GM19438 (cell line): ENCODE measurements around the gene ICA1.

ENCODE experiments used
- ATAC-seq: cut with Tn5 transposase; IDR thresholded peaks from one replicate; pipeline ENCODE4 v1.9.1; 2021; ENCODE audit warnings: low read depth; ENCODE audit not compliant: unreplicated experiment

ICA1 gene

DNA sequence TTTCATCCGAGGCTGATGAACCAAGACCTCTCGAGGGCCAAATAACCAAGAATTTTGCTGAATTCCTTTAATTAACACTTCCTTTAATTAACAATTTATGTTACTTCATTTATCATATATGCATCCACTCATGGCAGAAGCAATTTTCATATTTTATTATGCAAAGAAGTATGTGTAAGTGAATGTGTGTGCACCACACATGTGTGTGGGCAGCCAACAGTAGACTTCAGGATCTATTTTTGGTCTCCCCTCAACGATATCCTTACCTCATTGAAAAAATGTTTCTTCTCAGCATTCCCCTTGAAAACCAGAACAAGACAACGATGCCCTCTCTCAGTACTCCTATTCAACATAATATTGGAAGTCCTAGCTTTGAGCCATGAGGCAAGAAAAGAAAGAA is 96.8 kb downstream of the ICA1 start:
- ATAC-seq = no peak

- ATAC-seq = no peak
Measured at GRCh38 chr7:8162181-8162580, 99.8 kb downstream of the ICA1 start.

GRCh38 chr7:8161364-8161828 is 100.6 kb downstream of the ICA1 start:
- ATAC-seq = no peak

- ATAC-seq = no peak
Measured at GRCh38 chr7:8160779-8161345, 101.1 kb downstream of the ICA1 start.

DNA sequence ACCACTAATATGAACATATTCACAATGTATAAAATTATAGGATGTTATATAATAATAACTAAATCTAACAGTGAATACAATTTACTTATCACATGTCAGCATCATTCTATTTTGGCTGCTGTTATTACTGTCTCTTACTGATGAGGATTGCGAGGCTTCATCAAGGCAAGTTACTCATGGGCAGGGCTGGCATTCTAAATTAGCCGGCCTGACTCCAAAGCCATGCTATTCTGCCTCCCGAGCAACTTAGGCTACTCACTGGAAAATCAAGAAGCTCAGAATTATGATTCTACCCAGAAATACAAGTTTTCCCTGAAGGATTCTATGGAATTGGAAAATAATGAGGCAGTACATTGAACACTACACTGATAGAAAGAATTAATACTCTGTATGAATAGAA is 101.7 kb downstream of the ICA1 start:
- ATAC-seq = no peak

GRCh38 chr7:8159595-8159994 is 102.4 kb downstream of the ICA1 start:
- ATAC-seq = no peak

GRCh38 chr7:8157296-8157695 is 104.7 kb downstream of the ICA1 start:
- no peak for ATAC-seq

DNA sequence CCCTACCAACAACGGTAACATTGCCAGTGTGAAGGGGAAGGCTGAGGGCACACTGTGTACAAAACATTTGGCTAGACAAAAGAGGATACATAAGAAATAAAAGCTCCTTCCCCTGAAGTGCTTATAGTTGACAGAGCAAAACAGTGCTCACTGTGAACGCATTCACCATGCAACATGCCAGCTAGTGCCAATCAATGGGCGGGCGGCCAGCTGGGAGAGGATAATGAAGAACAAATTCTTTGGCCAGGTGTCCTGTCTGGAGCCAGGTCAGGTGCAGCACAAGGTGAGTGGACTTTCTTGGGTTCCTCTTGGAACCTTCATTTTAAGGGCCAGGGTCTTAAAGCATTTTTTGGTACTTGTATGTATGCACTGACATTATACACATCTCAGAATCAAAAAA is 106.1 kb downstream of the ICA1 start:
- no peak for ATAC-seq

DNA sequence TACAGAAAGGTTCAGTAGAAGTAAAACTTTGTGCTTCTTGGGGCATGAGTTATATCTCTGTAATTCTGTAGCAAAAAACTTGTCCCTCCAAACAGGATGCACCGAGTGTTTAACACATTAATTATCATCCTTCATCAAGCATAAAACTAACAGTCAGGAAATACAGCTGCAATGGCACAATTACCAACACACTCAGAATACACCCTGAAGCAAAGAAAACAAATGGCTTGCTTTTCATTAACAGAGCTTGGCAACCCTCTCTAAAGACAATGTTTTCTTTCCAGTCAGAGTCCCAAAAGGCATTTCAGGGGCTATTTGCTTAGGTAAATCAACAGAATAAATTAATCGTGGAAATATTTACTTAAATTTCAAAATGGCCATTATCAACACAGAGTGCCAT is 107.7 kb downstream of the ICA1 start:
- ATAC-seq = no peak

DNA sequence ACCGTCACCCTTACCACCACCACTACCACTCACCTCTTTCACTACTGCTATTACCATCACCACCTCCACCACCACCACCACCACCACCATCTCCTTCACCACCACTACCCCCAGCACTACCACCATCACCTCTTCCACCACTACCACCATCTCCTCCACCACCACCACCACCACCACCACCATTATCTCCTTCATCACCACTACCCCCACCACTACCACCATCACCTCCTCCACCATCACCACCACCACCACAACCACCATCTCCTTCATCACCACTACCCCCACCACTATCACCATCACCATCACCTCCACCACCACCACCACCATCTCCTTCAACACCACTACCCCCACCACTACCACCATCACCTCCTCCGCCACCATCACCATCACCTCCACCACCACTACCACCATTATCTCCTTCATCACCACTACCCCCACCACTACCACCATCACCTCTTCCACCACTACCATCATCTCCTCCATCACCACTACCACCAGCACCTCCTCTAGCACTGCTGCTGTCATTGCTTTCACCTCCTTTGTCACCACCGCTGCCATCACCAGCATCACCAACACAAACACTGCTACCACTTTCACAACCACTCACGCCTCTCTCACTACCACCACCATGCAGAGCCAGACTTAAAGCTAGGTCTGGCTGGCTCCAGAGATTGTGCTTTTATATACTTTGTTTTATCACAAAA is 109.3 kb downstream of the ICA1 start:
- ATAC-seq = no peak

DNA sequence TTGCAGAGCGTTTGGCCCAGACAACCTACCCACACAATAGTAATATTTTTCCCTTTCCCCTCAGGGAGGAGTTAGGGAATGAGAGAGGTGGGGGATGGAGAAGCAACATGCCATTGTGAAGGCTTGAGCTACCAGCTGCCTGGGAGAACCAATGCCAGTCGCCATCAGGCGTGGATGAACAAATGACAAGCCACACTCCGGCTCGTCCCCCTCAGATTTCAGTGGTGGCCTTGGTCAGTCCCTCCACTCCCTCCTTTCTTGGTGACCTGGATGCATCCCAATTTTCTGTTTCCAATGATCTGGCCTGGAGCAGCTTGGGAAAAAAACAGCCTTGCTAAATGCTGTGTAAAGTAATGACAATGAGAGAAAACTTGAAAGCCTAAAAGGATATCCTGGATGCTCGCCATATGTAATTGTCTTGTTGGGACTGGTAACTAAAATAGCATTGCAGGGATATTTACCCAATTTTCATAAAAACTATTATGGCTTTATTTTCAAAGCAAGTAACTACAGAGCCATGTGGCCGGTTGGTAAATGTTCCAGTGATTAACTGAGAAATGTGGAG is 110.7 kb downstream of the ICA1 start:
- ATAC-seq = no peak

DNA sequence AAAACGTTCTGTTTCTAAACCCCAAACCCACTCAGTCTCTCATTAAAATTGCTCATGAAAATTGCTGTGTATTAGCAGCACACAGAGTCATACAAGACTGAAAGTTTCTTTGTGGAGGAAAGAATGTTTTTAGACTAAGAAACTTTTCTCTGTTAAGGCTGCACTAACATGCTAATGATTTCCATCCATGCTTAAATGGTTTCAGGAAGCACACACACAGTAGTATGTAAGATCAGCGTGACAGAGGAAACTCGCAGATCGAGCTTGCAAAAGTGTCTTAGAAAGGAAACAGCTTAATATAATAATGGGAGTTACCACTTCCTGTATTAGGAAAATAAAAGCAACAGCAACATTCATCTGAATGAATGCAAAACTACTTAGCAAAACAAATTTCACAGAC is 112.7 kb downstream of the ICA1 start:
- no peak for ATAC-seq

DNA sequence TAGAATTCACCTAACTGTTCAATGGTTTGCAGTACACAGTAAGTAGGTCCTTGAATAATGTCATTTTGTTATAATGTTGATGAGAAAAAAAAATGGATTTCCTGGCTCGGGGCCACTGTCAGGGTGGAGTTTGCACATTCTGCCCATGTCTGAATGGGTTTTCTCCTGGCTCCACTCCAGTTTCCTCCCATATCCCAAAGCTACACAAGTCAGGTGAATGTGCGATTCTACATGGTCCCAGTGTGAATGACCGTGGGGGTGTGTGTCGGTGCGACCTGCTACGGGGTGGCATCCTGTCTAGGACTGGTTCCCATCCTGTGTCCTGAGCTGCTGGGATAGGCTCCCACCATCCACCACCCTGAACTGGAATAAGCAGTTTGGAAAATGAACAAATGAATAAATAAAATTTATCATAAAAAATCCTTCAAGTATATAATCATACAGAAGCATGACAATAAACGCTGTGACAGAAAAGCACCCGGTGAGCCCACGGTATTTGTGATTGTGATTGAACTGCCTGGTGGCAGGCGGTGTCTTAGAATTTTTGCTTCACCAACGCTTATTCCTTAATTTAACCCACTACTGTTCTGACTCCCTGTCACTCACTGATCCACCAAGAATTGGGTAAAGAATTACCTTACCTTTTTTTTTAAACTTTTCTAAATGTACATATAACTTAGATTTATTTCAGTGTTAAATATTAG is 114.1 kb downstream of the ICA1 start:
- no peak for ATAC-seq

- ATAC-seq = no peak
Measured at GRCh38 chr7:8146788-8147413, 115.1 kb downstream of the ICA1 start.

GRCh38 chr7:8146106-8146787 is 115.7 kb downstream of the ICA1 start:
- ATAC-seq = no peak

- ATAC-seq = no peak
Measured at GRCh38 chr7:8144856-8145255, 117.1 kb downstream of the ICA1 start.

DNA sequence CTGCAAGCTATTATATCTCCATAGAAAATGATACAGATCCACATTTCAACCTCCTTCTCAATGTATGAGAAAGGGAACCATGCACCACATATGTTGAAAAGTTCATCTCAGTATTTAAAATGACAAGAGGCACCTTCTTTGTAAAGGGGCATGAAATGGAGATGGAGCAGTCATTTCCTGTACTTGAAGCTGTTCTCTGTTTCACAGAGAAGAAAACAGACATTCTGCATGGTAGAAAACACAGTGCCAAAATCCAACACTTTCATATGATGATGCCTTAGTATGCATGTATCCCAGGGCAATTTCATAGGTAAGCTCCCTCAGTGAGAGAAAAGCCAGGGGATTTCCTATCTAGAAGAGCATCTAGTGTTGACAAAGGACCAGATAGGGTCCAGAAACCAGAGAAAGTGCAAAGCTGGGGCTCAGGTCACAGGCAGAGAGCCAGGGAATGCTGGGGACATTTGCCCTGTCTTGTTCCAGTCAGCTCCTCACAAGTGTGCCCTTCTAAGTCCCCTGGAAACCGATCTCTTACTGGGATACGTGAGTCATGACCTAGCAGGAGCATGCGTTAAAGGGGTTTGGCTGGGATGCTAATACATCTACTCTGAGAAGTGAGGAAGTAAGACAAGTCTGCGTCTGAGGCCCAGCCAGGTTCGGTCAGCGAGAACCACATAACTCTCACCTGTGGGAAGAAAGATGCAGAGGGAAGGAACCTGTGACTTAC is 118.7 kb downstream of the ICA1 start:
- ATAC-seq = no peak

- ATAC-seq = no peak
Measured at GRCh38 chr7:8142477-8142876, 119.5 kb downstream of the ICA1 start.

DNA sequence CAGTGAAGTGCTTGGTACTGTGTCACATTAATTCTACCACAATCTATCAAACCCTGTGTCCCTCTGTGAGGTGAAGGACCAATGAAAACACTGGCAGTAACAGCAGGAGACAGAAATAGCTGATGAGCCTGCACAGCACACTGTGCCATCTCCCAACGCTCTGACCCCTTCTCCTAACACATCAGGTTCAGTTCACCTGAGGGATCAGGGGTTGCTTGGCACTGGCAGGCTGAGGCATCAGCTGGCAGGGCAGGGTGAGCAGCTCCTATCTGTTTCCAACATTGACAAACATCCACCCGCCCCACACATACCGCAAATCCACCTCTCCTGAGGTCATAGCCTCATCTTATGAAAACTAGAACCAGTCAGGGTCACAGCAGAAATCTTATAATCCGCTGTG is 120.9 kb downstream of the ICA1 start:
- no peak for ATAC-seq
